Neuronal stem cell (in vitro differentiated cells): ENCODE measurements around the gene CALM3.

ENCODE experiments used
- DNase-seq: peaks from one replicate; pipeline ENCODE4 v3.0.0-alpha.2; 2013; ENCODE audit warnings: low spot score
- H2AFZ ChIP-seq: one replicate; pipeline ENCODE4 v1.6.1; 2013; ENCODE audit warnings: mild to moderate bottlenecking, low read length, inconsistent platforms
- H2AK5ac ChIP-seq: 2 replicates; pipeline ENCODE4 v1.6.1; 2013; ENCODE audit warnings: low read depth, mild to moderate bottlenecking, inconsistent platforms, low read length, moderate library complexity, mixed read lengths
- H2BK120ac ChIP-seq: 2 replicates; pipeline ENCODE4 v1.6.1; 2013; ENCODE audit warnings: low read depth, mild to moderate bottlenecking, inconsistent platforms, low read length, moderate library complexity, mixed read lengths
- H2BK12ac ChIP-seq: one replicate; pipeline ENCODE4 v1.6.1; 2013; ENCODE audit warnings: low read length, inconsistent platforms
- H2BK15ac ChIP-seq: 2 replicates; pipeline ENCODE4 v1.6.1; 2013; ENCODE audit warnings: mild to moderate bottlenecking, low read length, inconsistent platforms, mixed read lengths
- H2BK5ac ChIP-seq: one replicate; pipeline ENCODE4 v1.6.1; 2013; ENCODE audit warnings: inconsistent platforms, mild to moderate bottlenecking, low read length, moderate library complexity
- H3K14ac ChIP-seq: one replicate; pipeline ENCODE4 v1.6.1; 2013; ENCODE audit warnings: low read length, inconsistent platforms
- H3K18ac ChIP-seq: 2 replicates; pipeline ENCODE4 v1.6.1; 2013; ENCODE audit warnings: low read length, inconsistent platforms
- H3K23ac ChIP-seq: 2 replicates; pipeline ENCODE4 v1.6.1; 2013; ENCODE audit warnings: low read depth, mild to moderate bottlenecking, mixed read lengths, low read length, inconsistent platforms; ENCODE audit not compliant: poor library complexity
- H3K27ac ChIP-seq: replicated peaks from 3 replicates; pipeline ENCODE4 v1.5.1; 2013; ENCODE audit warnings: low read length, inconsistent platforms
- H3K27me3 ChIP-seq, 3 experiments: 2 replicates each; pipeline ENCODE4 v1.6.1; 2013; ENCODE audit warnings: low read length in 3 of 3, mild to moderate bottlenecking in 2 of 3, inconsistent platforms in 1 of 3, low read depth in 1 of 3, mixed read lengths in 1 of 3, moderate library complexity in 1 of 3; ENCODE audit not compliant: control insufficient read depth in 3 of 3, insufficient read depth in 3 of 3
- H3K36me3 ChIP-seq, 2 donors: replicated peaks in 1 of 2; 2 replicates each; pipeline ENCODE4 v1.6.1; 2013; ENCODE audit warnings: low read length in 2 of 2; ENCODE audit not compliant: control insufficient read depth in 2 of 2, insufficient read depth in 2 of 2
- H3K4ac ChIP-seq: 2 replicates; pipeline ENCODE4 v1.6.1; 2013; ENCODE audit warnings: inconsistent platforms, mild to moderate bottlenecking, low read length, moderate library complexity
- H3K4me1 ChIP-seq, 2 donors: 1 replicate in 1 of 2; 2 replicates in 1 of 2; pipeline ENCODE4 v1.6.1; 2013; ENCODE audit warnings: low read length in 2 of 2, low read depth in 1 of 2; ENCODE audit not compliant: control insufficient read depth in 2 of 2, insufficient read depth in 1 of 2
- H3K4me2 ChIP-seq: one replicate; pipeline ENCODE4 v1.6.1; 2013; ENCODE audit warnings: mild to moderate bottlenecking, low read length, inconsistent platforms; ENCODE audit not compliant: insufficient read depth, poor library complexity, severe bottlenecking
- H3K4me3 ChIP-seq, 2 donors: 2 replicates each; pipeline ENCODE4 v1.5.1; 2013; ENCODE audit warnings: low read length in 2 of 2, mild to moderate bottlenecking in 2 of 2, inconsistent platforms in 1 of 2, moderate library complexity in 1 of 2
- H3K79me1 ChIP-seq: one replicate; pipeline ENCODE4 v1.6.1; 2013; ENCODE audit warnings: low read depth, mild to moderate bottlenecking, inconsistent platforms, low read length, moderate library complexity
- H3K9ac ChIP-seq: one replicate; pipeline ENCODE4 v1.6.1; 2013; ENCODE audit warnings: mild to moderate bottlenecking, low read depth, low read length, inconsistent platforms; ENCODE audit not compliant: poor library complexity
- H3K9me3 ChIP-seq, 2 donors: replicated peaks in 1 of 2; 2 replicates each; pipeline versions ENCODE3 to v1.6.1; 2013; ENCODE audit warnings: low read length in 2 of 2, mild to moderate bottlenecking in 2 of 2, inconsistent platforms in 1 of 2, low read depth in 1 of 2, mixed read lengths in 1 of 2, moderate library complexity in 1 of 2; ENCODE audit not compliant: control insufficient read depth in 2 of 2, insufficient read depth in 1 of 2
- H4K8ac ChIP-seq: one replicate; pipeline ENCODE4 v1.6.1; 2013; ENCODE audit warnings: low read depth, mild to moderate bottlenecking, inconsistent platforms, low read length, moderate library complexity
- H4K91ac ChIP-seq: one replicate; pipeline ENCODE4 v1.6.1; 2013; ENCODE audit warnings: low read length, low read depth, mild to moderate bottlenecking, inconsistent platforms; ENCODE audit not compliant: poor library complexity
- WGBS, 2 donors: extraction: QIAGEN DNeasy Blood & Tissue Kit; methylation state at CpG; one replicate each; pipeline ENCODE4 v1.1.7; 2013; ENCODE audit warnings: missing lambda C conversion rate in 2 of 2, mixed read lengths in 1 of 2; ENCODE audit not compliant: insufficient read length in 2 of 2, insufficient replicate concordance in 1 of 2; ENCODE audit errors: extremely low coverage in 2 of 2; 5-methylcytosine and 5-hydroxymethylcytosine counted together

The CALM3 gene

DNA sequence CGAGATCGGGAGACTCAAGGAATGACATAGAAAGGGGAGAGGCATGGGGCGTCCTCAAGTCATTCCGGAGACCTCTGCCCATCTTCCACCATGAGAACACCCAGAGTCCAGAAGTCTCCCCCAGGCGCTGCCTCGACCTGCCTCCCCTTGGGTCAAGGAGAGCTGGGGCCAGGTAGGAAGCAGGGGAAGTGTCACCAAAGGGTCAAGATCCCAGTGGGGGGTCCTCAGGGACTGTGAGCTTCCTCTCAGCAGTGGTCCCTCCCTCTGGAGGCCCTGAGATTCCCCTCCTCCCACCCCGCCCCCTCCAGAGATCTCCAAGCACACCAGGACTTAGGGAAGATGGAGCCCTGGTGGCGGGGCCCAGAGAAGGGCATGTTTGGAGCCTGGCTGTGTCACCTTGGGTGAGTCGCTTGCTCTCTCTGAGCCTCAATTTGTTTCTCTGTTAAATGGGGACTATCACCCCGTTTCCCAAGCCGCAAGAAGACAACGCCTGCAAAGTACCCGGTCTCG lies 58.9 kb downstream of the CALM3 start:
- Histone ChIP-seq H3K4me2 (peak overlapping the region; percentile 92), H2BK5ac (peak overlapping the region; percentile 78), H4K91ac (peak overlapping the region; percentile 56), H2AFZ (peak overlapping the region; percentile 94), H2AK5ac (peak overlapping the region; percentile 64), H4K8ac (no peak overlapping the region), H3K4me1 (peaks cover 12 to 24% of the 10 kb centered on the region in 2 donors), H3K18ac (peak overlapping the region; percentile 83), H2BK120ac (no peak overlapping the region), H3K23ac (peak overlapping the region; percentile 3), H3K14ac (no peak overlapping the region), H3K27ac (peak overlapping the region; percentile 31), H3K27me3 (no peaks in the 10 kb centered on the region), H3K4me3 (peak overlapping the region; percentile 76 to 86), H3K4ac (no peak overlapping the region), H2BK15ac (no peak overlapping the region), H2BK12ac (peak overlapping the region; percentile 63), H3K9ac (peak overlapping the region; percentile 38), H3K9me3 (no peaks in the 10 kb centered on the region), H3K36me3 (no peaks in the 10 kb centered on the region), H3K79me1 (no peaks in the 10 kb centered on the region)
- WGBS, 2 donors, result no CpG with 5 or more reads among the region's 14 CpGs
- peak; percentile 61 for DNase-seq
